Measurements from ENCODE around the gene PMPCA.

DNA sequence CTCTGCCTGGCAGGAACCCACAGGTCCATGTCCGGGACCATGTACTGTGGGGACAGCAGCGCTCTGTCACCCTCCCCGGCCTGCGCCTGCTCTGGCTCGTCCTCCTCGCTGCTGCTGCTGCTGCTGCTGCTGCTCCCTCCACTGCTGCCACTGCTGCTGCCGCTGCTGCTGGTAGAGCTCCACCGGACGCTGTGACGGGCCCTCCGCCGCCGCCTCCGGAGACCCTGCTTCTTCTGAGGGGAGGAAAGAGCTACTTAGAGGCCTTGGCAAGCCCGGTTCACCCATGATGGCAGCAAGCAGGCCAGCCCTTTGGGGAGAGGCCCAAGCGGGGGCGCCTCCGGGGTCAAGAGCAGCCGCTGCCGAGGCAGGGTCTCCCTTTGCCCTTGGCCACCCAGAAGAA lies 27.0 kb upstream of the PMPCA start:
- TF ChIP-seq, protein P1, sequence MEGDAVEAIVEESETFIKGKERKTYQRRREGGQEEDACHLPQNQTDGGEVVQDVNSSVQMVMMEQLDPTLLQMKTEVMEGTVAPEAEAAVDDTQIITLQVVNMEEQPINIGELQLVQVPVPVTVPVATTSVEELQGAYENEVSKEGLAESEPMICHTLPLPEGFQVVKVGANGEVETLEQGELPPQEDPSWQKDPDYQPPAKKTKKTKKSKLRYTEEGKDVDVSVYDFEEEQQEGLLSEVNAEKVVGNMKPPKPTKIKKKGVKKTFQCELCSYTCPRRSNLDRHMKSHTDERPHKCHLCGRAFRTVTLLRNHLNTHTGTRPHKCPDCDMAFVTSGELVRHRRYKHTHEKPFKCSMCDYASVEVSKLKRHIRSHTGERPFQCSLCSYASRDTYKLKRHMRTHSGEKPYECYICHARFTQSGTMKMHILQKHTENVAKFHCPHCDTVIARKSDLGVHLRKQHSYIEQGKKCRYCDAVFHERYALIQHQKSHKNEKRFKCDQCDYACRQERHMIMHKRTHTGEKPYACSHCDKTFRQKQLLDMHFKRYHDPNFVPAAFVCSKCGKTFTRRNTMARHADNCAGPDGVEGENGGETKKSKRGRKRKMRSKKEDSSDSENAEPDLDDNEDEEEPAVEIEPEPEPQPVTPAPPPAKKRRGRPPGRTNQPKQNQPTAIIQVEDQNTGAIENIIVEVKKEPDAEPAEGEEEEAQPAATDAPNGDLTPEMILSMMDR (IDR thresholded peaks at IDR 0.05) = no peak
- TF ChIP-seq POLR2A (IDR thresholded peaks at IDR 0.05) = no peak
